NOMO-1 treated with dmso at 0.1 percent for 144 hours (cell line): ENCODE measurements around the gene ELF4.

Experiments
- DNase-seq: peaks from one replicate; lab custom pipeline; 2025; ENCODE audit not compliant: unreplicated experiment; lab: John Stamatoyannopoulos, UW

The ELF4 gene

DNA sequence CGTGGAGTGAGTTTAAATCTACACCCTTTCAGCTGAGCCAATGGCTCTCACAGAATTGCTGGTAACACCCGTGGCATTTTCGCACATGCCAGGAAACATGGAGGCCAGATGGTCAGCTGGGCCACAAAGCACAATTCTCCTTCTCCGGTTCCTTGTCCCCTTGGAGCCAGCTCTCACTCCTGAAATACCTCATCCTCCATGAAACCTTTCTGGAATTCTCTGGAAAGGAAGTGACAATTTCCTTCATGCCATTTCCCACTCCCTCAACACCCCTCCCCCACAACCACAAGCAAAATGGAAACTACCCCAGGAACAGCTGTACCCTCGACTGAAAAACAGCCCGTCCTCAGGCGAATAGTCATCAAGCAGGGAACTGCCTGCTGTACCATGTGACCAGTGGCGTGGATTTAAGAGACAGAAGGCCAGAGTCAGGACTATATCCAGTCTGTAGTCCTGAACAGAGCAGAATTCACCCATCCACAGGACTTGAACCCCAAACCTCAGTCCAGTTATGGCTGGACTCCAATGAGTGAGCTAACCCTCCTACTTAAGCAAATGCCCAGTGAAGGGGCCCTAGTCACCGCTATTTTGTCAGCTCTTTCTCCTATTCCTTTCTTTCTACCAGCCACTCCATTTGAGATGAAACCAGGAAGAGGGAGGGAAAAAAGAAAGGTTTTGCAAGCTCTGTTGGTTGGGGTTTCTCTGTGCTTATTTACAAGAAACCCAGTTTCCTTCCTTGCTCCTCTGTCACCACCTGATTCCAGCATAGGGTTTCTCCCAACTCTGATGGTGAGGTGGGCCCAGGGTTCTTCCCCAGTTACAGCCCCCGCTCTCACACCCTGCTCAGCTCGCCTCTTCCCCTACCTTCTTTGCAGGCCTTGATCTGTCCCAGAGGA lies 24.5 kb downstream of the ELF4 start:
- DNase-seq: no peak

DNA sequence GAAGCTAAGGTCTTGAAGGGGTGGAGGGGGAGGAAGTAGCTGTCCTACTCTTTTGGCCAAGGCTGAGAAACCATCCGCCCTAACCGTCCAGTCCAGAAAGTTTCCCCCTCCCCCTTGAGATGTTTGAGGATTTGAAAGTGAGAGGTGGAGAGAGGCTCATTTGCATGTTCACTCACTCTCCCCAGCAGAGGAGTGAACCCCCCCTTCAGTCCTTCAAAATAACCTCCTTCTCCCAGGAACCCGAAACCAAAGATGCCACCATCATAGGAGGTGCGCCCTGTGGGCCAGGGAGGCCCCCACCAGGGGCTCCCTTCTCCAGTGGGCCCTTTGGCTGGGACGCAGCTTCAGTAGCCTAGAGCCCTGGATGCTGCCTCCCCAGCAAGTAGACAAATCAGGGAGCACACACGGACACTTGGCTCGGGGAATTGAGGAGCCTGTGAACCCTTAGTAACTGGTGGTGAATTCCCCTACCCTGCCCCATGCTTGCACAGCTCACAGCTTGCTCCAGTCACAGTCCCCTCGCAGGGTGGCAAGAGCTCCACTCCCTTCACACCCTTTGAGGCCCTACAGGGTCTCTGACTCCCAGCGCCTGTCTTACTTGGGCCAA lies 25.6 kb downstream of the ELF4 start:
- DNase-seq: peak; percentile 80

DNA sequence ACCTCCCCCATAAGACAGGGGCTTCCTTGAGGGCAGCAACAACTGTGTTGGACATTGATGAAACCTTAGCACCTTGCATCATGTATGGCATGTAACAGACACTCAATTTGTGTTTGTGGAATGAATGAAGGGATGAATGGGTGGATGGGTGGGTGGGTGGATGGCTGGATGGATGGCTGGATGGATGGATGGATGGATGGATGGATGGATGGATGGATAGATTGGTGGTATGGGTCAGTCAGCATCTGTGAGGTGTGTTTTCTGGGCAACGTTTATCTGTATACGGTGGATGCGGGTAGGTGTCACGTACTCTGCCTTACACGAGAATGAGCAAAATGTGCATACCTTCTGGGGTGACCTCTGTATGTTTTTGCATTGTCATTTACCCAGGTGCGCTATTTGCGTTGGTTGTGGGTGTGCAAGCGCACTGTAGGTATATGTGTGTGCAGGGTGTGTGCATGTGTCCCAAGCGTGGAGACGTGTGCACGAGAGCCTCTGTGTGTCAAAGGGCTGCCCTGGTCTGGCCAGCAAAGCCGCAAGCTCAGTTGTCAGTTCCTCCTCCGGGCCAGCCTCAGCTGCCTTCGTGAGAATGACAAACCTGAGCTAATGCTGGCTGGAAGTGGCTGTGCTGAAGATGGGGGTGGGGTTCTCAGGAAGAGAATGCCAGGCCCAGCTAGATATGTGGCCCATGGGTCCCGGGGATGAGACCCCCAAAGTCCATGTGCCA lies 26.5 kb downstream of the ELF4 start:
- peak; percentile 71 for DNase-seq

DNA sequence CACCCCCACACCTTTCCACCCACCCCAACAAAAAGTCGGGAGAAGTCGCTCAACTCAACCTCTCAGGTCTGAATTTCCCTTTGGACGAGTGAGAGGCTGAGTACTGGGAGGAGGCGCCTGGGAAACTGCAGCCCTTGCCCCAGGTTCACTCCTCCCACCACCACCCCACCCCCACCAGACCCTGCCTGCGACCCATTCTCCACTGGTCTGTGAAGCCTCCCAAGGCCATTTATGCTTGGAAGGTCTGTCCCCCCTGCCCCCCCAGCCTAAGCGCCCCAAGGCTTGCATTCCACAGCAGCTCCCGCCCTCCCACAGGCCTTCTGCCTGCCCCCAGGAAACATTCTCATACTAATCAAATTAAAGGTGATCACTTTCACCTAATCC lies 27.2 kb downstream of the ELF4 start:
- no peak for DNase-seq

DNA sequence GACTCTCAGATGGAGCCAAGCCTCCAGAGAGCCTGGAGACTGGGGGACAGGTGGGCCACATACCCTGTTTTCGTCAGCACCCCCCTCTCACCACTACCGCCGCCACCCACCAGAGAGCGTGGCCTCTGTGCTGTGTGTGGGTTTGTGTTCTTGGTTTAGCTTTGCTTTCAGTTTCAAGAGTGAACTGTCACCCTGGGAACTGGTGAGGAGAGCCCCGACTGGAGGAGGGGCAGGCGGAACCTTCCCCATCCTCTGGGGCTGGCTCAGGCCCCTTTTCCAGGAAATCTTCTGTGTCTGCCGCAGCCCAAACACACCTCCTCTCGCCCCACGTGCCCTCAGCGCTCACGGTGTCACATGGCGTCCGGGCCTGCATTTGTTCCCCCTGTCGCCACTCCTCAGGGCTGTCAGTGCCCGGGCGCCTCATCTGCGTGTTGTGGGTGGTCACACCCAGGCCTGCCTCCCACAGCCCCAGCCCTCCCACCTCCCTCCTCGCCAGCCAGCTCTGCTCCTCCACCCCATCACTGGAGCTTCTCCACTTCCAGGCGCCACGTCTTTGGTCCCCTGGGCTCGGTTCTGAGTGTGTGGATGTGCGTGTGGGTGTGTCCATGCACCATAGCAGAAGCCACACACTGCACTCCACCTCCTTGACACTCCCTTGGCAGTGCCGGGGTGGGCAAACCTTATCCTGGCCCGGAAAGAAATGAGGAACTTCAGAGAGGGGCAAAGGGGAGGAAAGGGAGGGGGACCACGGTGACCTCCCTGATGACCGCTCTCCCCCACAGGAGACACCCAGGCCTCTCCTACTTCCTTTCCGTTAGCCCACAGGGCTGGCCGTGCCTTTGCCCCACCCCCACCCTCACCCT lies 27.8 kb downstream of the ELF4 start:
- DNase-seq: peak; percentile 84

DNA sequence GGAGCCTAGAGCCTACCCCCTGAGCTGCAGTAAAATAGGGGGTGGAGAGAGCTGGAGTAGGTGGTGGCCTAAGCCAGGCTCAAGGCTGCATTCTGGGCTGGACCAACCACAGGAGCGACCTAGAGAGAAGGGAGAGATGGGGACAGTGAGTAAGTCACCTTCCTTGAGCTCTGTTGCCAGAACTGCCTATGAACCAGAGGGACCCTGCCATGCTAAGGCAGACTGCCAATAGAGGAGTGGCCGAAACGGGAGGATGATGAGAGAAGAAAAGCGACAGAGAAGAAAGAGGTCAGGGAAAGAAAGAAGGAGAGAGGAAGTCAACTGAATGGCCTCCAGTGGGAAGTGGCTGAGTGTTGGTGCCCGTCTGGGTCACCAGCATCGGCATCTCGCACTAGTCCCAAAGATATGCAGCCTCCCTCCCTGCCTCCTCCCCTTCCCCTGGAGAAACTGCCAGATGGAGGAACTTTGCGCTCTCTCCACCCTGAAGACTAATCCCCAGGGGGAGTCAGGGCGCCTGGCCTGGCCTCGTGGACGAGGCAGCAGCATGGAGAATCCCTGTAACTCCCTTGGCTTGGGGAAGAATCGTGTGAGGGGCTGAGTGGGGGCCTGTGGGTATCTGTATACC lies 28.8 kb downstream of the ELF4 start:
- DNase-seq: no peak

DNA sequence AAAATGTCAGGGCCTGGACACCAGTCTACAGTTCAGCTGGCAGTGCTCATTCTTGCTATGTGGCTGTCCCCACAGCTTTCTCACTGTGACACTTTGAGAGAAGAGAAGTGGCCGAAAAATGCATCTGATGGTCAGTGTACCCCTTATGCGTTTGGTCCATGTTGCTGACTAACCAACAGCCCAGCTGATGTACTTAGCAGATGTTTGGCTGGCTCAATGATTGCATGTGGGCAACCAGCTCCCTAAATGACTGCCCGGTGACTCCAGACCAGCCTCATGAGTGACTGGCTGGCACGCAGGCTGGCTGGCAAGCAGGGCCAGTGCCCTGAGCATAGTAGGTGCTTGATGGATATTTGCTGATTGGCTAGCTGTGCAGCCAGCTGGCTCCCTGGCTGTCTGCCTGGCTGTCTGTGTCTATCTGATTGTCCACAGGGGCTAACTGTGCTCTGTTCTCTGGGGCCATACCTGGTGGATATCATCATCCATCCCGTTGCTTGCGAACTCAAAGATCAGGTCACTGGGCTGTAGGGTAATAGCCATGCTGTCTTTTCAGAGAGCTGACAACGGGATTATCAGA lies 29.4 kb downstream of the ELF4 start:
- DNase-seq: no peak

DNA sequence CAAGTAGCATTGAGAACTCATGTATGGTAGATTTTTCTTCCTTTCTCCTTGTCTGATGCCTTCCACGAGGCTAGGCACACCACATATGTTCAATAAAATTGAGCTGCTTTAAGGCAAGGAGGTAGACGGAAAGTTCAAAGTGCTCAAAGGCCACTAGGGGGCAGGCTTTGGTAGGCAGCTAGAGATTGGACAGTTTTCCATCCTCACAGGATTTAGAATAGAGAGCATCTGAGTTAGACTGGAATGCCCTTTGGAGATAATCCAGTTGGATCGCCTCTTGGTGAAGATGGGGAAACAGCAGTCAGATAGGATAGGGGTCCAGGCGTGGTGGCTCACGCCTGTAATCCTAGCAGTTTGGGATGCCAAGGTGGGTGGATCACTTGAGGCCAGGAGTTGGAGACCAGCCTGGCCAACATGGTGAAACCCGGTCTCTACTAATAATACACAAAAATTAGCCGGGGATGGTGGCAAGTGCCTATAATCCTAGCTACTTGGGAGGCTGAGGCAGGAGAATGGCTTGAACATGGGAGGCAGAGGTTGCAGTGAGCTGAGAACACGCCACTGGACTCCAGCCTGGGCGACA lies 30.4 kb downstream of the ELF4 start:
- DNase-seq: peak; percentile 37

DNA sequence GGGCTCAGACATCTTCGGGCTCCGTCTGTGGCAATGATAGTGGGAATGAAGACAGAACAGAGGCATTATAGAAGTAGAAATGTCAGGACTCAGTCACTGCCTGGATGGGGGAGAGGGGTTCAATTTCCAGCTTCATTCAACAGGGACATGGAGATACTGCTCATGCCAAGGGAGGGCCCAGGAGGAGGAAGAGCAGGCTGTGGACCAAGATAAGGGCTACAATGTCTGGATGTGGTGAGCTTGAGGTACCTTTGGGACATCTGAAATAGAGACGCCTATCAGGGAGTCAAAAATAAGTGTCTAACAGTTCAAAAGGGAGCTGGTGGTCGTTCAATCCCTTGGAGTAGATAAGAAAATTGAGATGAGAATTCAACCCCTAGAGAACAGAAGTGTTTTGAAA lies 34.5 kb downstream of the ELF4 start:
- DNase-seq: no peak

DNA sequence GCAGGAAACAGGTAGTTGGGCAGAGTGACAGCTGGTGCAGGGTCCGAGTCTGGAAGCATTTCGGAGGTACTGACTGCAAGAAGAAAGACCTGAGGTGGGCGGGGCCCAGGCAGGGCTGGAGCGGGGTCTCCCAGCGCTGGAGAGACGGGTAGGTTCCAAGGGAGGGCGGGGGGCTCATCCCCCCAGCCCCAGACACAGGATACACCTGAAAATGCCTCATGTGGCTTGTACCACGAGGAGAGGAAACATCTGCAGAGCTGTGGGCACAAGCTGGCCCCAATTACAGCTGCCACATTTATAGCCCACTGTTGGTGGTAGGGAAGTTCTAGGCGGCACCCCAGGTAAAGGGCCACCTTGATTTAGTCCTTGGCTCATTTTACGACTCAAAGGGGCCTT lies 38.0 kb downstream of the ELF4 start:
- no peak for DNase-seq

DNA sequence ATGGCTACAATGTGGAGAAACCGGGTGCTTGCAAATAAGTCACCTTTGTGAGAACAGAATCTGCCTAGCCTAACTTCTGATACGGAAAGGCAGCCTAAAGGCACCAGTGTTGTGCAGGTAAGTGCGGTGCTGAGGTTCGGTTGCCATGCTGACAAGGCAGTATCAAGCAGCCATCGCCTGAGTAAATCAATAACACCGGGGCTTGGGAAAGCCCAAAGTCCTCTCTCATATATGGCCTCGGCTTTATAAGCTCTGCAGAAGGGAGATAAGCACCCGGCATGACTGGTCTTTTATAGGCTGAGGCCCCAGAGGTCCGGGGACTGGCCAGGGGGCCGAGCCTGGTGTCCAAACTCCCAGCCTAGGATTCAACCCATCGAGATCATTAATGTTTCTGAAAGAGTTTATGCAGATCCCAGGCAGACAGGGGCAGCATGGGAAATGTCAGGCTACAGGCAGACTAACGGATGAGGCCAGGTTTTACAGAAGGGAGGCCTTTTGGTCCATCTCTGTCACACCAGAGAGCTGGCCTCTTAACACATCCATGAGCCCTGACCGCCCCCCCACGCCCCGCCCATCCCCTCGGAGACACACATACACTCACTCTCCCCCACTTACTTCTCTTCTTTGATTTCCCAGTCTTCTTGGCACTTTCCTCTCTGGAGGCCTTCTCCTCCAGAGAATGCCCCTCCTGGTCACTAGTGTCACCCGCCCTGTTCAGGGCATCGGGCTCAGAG lies 38.5 kb downstream of the ELF4 start:
- no peak for DNase-seq

DNA sequence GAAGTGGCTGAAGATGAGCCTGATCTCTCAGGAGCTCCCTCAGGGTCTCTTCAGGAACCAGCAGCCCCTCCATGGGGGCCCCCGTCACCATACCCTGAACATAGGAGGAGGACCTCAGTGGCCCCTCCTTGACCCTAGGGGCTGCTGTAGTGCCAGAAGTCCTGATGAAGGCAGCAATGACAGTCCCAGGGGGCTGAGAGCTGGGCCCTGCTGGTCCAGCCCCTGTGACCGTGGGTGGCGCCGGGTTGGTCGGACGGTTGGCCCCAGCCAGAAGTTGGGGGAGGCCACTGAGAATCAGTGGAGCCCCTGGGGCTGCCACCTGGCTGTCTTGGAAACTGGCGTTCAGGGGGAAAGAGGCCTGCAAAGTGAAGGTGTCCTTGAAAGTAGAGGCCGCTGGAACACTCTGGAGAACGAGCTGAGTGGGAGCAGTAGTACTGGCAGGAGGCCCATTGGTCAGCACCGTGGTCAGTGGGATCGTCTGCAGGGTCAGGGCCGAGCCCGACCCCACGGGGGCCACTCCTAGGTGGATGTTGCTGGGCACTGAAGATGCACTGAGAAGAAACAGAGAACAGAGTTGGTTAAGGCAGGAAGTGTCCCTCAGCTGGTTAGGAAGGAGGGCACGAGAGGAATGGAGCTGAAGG lies 43.2 kb downstream of the ELF4 start:
- DNase-seq: no peak

DNA sequence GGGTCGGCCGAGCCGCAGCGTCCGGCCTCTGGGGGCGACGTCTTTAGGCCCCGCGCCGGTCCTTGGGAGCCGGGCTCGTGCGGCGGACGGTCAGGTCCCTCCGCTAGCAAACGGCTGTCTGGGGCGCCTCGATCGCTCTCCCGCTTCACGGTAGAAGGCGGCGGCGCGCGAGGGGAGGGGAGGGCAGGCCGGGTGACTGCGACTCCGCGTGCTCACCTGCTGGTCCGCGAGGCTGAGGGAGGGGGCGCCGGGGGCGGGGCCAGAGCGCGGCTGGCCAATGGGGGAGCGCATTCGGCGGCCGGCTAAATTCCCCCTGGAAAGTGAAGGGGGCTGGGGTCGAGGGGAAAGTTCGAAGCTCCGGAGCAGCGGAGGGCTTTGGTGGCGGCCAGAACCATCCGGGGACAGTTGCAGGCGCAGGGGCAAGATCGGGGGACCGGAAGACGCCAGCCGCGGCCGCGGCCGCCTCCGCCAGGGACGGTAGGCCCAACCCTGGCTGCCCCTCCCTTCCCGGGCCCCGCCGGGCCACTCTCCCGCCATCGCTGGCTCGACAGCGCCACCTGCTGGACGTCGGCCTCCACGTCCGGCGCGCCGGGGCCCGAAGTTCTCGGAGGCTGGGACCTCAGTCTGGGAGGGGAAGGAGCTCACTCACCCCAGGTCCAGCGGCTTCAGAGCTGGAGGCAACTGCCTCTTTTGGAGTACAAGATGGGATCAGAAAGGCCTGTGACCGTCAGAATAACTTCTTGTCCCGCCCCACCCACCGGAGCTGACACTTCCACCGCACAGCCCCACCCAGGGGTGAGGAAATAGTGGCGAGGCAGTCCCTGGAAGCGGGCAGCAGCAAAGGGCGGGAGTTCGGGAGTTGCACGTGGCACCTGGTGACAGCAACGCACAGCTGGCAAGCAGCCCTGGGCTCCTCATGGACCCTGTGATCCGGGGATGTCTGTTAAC lies 49.9 kb downstream of the ELF4 start:
- peak; percentile 34 for DNase-seq

DNA sequence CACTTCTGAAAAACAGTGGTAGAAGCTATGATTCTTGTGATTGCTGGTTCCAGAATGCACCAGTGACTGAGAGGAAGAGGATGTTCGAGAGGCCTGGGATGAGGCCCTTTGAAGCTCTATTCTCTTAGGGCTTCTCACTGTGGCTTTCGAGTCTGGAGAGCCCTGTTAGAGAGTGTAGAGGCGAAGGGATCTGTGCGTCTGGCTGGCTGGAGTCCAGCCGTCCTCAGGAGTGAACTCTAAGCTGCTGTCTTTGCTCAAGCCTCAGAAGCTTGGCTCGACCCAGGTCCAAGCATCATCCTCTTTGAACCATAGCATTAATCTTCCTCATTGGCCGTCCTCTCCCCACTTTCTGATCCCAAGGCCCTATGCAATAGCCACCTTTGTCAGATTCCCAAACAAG lies 51.6 kb downstream of the ELF4 start:
- no peak for DNase-seq

DNA sequence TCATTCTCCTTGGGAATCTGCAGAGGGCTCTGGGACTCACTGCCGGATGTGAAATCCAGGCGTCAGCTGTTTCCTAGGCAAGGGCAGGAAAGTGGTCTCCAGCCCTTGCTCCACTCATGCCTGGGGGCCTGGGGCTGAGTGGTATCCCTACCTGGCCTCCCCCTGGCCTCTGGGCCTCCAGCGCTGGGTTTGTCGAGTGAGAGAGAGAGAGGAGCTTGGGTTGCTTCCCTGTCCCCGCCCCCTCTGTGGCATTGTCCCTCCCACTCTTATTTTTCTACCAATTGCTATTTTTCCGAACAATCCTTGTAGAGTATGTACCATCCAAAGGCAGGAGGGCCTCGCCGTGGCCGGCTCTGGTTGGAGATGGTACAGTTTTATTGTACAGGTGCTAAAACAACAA lies 53.1 kb downstream of the ELF4 start:
- DNase-seq: no peak

DNA sequence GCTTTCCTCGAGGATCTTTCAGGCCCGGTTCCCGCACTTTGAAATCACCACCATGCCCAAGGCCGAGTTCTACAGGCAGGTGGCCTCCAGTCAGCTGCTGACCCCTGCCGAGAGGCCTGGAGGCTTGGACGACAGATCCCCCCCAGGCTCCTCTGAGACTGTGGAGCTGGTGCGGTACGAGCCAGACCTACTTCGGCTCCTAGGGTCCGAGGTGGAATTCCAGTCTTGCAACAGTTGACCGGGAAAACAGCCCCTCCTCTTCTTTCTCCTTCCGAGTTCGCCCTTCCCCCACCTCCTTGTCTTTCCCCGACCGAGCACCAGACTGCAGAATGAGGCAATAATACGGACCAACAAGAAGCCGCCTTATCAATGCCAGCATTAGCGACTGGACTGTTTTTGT lies 54.4 kb downstream of the ELF4 start:
- DNase-seq: no peak

DNA sequence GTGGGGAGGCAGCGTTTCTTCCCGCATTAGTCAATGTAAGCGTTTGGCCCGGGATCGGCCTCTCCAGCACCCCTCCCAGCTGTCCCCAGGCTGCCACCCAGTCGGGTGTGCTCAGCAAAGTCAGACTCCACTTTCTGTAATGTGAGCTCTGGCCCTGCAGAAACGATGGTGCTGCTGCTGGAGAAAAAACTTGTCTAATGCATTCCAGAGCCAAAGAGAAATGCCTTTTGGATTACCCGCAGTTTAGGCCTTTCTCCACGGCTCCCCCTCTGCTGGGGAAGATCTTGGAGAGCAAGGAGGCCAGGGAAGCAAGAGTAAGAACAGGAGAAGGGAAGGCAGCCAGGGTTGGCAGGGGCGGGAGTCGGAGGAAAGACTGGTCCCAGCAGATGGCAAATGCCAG lies 55.2 kb downstream of the ELF4 start:
- DNase-seq: no peak

DNA sequence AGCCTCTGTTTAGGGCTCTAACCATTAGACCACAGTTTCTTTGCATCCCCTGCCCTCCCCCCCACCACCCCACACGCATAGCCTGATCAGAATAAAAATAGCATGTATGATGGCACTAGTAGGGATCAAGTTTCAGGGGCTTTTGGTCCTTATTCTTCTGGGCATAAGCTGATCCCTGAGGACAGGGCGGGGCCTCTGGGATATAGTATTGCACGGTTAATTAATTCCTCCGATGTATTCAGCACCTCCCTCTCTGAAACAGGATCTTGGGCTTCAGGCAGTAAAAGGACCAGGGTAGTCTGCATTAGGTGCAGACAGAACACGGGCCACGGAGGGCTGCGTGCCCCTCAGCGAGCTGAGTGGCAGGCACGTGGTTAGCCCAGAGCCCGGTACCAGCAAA lies 57.1 kb downstream of the ELF4 start:
- no peak for DNase-seq
